GM06990 (cell line): ENCODE results near the gene OR56A1.
"Not testable (repeated sequence)": the region's sequence is repeated elsewhere in the genome, so short reads cannot be mapped to it uniquely, and the experiment has no call there.

Source experiments
- DNase-seq: peaks from one replicate; pipeline ENCODE4 v3.0.0-alpha.2; 2011; ENCODE audit not compliant: insufficient read length; ENCODE audit errors: extremely low read depth
- H3K27me3 ChIP-seq: replicated peaks from 2 replicates; pipeline ENCODE4 v1.6.0; 2011; ENCODE audit warnings: low read length; ENCODE audit not compliant: control insufficient read depth, insufficient read depth
- H3K36me3 ChIP-seq: 2 replicates; pipeline ENCODE4 v1.5.1; 2011; ENCODE audit warnings: low read length; ENCODE audit not compliant: control insufficient read depth, insufficient read depth
- H3K4me3 ChIP-seq: replicated peaks from 2 replicates; pipeline ENCODE4 v1.5.1; 2011; ENCODE audit warnings: low read depth, mild to moderate bottlenecking, control low read depth, low read length
- TF ChIP-seq, protein P1 (sequence below): IDR thresholded peaks from 2 replicates; pipeline ENCODE4 v1.5.1; 2011; ENCODE audit warnings: low read length, control low read depth, mild to moderate bottlenecking, inconsistent platforms; ENCODE audit not compliant: insufficient read depth, poor library complexity, severe bottlenecking

Gene OR56A1, protein sequence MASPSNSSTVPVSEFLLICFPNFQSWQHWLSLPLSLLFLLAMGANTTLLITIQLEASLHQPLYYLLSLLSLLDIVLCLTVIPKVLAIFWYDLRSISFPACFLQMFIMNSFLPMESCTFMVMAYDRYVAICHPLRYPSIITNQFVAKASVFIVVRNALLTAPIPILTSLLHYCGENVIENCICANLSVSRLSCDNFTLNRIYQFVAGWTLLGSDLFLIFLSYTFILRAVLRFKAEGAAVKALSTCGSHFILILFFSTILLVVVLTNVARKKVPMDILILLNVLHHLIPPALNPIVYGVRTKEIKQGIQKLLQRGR

DNA sequence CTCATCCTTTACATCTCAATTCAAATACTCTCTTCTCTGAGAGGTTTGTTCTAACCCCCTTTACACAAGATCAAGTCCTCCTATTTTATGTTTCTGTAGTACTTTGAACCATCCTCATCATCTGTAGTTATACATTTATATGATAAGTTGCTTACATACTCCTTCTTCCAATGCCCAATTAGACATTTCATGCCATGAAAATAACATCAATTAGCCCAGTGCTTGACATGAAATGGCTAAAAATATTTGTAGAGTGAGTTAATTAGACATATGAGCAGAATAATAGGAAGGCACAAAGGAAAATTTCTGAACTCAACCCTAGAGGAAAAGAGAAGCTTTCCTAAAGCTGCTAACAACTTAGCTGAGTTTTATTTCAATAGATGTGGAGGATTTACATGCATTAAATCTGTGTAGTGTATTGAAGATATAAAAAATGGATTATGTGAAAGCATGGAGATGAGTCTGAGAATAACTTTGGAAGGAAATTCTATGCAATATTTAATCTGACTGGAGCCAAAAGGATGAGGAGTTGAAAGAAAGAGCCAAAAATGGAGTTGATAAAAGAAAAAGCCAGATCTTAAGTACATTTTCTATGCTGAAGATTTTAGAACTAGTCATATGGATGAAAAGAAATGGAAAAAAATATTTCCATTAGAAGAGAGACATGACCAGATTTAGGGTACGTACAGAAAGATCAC is at the start of gene OR56A1:
OR56A1 (minus strand) TSS at position 51 of the 698 bp plus-strand sequence. CDS start 3,066 bp downstream, outside the sequence.
- H3K36me3 ChIP-seq = no peaks in the 10 kb centered on the region
- no peaks in the 10 kb centered on the region; the same call in 1 of the 2 replicates for H3K27me3 ChIP-seq
- TF ChIP-seq, protein P1, sequence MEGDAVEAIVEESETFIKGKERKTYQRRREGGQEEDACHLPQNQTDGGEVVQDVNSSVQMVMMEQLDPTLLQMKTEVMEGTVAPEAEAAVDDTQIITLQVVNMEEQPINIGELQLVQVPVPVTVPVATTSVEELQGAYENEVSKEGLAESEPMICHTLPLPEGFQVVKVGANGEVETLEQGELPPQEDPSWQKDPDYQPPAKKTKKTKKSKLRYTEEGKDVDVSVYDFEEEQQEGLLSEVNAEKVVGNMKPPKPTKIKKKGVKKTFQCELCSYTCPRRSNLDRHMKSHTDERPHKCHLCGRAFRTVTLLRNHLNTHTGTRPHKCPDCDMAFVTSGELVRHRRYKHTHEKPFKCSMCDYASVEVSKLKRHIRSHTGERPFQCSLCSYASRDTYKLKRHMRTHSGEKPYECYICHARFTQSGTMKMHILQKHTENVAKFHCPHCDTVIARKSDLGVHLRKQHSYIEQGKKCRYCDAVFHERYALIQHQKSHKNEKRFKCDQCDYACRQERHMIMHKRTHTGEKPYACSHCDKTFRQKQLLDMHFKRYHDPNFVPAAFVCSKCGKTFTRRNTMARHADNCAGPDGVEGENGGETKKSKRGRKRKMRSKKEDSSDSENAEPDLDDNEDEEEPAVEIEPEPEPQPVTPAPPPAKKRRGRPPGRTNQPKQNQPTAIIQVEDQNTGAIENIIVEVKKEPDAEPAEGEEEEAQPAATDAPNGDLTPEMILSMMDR = no peak
- no peak for DNase-seq
- H3K4me3 ChIP-seq = no peak within 1 kb of the TSS

DNA sequence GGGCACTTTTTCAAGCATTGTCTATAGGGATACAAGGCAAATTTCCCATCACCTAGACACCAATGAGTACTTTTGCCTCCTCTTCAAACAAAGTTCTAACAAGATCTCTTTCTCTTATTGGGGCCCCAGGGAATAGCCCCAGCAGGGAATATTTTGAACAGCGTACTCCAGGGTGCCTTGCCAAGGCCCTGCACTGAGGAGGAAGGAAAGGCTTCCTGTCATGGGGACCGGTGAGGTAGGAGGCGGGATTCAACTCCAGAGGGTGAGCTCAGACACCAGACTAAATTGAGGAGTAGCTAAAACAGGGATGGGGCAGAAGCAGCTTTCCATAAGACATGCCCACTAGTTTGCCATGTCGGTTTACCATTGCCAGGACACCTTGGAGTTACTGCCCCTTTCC is 48.9 kb upstream of the OR56A1 start:
- no peak for DNase-seq
- H3K36me3 ChIP-seq = no peaks in the 10 kb centered on the region
- H3K4me3 ChIP-seq = no peak overlapping the region
- TF ChIP-seq, protein P1 = no peak
- peaks cover 1% of the 10 kb centered on the region for H3K27me3 ChIP-seq

DNA sequence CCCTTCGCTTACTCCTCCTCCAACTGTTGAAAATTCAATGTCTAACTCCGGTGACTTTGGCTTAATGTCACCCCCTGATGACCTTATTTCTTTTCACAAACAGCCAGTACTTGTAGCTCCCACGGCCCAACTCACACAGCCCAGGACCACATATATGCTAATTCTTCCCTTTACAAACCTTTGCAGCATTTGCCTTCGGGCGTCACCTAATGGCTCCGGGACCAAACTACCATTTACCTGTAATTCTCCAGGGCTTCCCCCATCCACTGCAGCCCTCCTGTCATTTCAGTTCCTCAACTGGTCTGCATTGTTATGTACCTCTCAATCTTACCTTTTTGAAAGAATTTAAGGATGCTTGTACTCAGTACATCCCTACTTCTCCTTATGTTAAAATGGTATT is 47.2 kb upstream of the OR56A1 start:
- no peak for DNase-seq
- no peak overlapping the region for H3K4me3 ChIP-seq
- peaks cover 1% of the 10 kb centered on the region for H3K27me3 ChIP-seq
- no peaks in the 10 kb centered on the region for H3K36me3 ChIP-seq
- TF ChIP-seq, protein P1 = no peak

DNA sequence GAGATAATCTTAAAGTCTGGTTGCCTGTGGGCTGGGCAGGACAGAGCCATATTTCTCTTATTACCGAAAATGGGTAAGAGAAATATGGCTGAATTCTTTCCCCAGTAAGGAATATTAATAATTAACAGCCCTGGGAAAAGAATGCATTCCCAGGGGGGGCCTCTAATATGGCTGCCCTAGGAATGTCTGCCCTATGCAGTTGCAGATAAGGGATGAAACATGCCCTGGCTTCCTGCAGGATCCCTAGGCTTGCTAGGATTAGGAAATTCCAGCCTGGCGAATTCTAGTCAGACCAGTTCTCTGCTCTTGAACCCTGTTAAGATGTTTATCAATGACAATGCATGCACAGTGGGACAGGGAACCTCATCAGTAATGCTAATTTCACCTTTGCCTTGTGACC is 45.9 kb upstream of the OR56A1 start:
- H3K4me3 ChIP-seq, H3K36me3 ChIP-seq, DNase-seq, H3K27me3 ChIP-seq: not testable (repeated sequence)

DNA sequence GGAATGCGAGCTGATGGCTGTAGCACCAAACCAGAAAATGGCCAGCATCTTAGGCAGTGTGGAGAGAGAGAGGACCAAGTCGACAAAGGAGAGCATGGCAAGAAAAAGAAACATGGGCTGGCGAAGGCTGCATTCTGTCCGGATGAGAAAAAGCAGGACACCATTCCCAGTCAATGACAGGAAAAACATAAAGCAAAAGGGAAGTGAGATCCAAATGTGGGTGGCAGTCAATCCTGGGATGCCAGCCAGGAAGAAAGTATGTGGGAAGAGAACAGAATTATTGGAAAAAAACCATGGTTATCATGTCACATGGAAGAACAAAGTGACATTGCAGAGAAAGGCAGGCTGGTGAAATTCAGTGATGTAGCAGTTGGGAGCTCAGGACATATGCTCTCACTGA is 36.9 kb upstream of the OR56A1 start:
- no peak for DNase-seq
- Histone ChIP-seq H3K36me3 (no peaks in the 10 kb centered on the region), H3K27me3 (no peaks in the 10 kb centered on the region), H3K4me3 (no peak overlapping the region)
- TF ChIP-seq, protein P1 = no peak

DNA sequence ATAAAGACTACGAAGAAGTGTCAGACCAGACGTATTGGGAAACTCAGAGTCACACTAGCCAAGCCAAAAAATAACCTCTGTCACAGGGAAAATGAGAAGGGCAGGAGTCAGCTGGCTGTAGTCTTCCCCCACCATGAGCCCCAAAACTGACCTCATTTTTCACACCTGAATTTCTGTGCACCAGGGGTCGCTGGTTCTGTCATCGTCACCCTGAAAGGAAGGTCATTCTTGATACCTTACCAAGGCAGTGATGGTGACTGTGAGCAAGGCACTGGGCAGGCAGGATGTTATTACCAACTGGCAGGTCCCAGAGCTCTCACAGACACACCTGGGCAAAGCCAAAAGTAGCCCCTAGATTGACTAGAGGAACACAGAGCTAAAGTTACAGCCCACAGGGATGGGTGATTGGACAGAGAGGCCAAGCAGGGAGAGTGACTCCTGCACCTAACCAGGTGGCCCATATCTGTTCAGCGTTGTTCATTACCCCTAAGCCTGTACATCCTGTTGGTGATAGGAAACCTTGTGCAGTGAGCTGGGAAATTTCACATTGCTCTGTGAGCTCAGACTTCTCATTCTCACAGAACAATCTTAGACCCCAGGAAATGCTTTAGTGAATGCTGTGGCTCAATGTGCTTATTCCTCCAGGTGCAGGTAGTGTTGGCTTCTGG is 32.3 kb upstream of the OR56A1 start:
- no peaks in the 10 kb centered on the region for H3K36me3 ChIP-seq
- H3K27me3 ChIP-seq = no peaks in the 10 kb centered on the region; the same call in 1 of the 2 replicates
- TF ChIP-seq, protein P1 = peak; percentile 32
- DNase-seq = no peak
- no peak overlapping the region for H3K4me3 ChIP-seq
